GM23338 (cell line): ENCODE measurements around the gene SLC5A2. TPM values are rescaled to one million over a fixed set of nuclear protein-coding genes. Genes with fewer than 3 reads are reported as not detected.

Experiments used
- ATAC-seq: fragments of 200-7000 bp; cut with Tn5 transposase; 3 replicates; pipeline ENCODE4 v1.9.1; 2020
- DNase-seq: peaks from one replicate; pipeline ENCODE4 v3.0.0-alpha.2; 2015; ENCODE audit warnings: low spot score
- H2AFZ ChIP-seq: fragments of 200-600 bp; sonication (generic); 2 replicates; pipeline ENCODE4 v1.8.0; 2016; ENCODE audit warnings: antibody characterized with exemption, mild to moderate bottlenecking, moderate library complexity
- H3F3A ChIP-seq: fragments of 200-600 bp; sonication (generic); replicated peaks from 2 replicates; pipeline ENCODE4 v1.8.0; 2017; ENCODE audit warnings: antibody characterized with exemption, mixed run types, low read depth
- H3K27ac ChIP-seq: fragments of 200-600 bp; sonication (generic); 2 replicates; pipeline ENCODE4 v1.6.1; 2016; ENCODE audit warnings: low read depth
- H3K27me3 ChIP-seq: fragments of 200-600 bp; sonication (generic); 2 replicates; pipeline ENCODE4 v1.8.0; 2016; ENCODE audit warnings: mild to moderate bottlenecking, mixed run types, moderate library complexity; ENCODE audit not compliant: insufficient read depth
- H3K36me3 ChIP-seq: fragments of 200-600 bp; sonication (generic); 2 replicates; pipeline ENCODE4 v1.8.0; 2016; ENCODE audit warnings: mild to moderate bottlenecking; ENCODE audit not compliant: insufficient read depth
- H3K4me1 ChIP-seq: fragments of 200-600 bp; sonication (generic); 2 replicates; pipeline ENCODE4 v1.8.0; 2016; ENCODE audit warnings: mild to moderate bottlenecking, moderate library complexity; ENCODE audit not compliant: insufficient read depth
- H3K4me2 ChIP-seq: fragments of 200-600 bp; sonication (generic); 2 replicates; pipeline ENCODE4 v1.7.1; 2017; ENCODE audit warnings: mixed run types
- H3K4me3 ChIP-seq: fragments of 200-600 bp; sonication (generic); 2 replicates; pipeline ENCODE4 v1.6.1; 2016; ENCODE audit warnings: mixed run types
- H3K79me2 ChIP-seq: fragments of 200-600 bp; sonication (generic); replicated peaks from 2 replicates; pipeline ENCODE4 v1.8.0; 2017; ENCODE audit warnings: mild to moderate bottlenecking; ENCODE audit not compliant: insufficient read depth
- H3K9me2 ChIP-seq: fragments of 200-600 bp; sonication (generic); 2 replicates; pipeline ENCODE4 v1.8.0; 2017; ENCODE audit not compliant: insufficient read depth
- H4K20me1 ChIP-seq: fragments of 200-600 bp; sonication (generic); replicated peaks from 2 replicates; pipeline ENCODE4 v1.8.0; 2017; ENCODE audit warnings: mild to moderate bottlenecking; ENCODE audit not compliant: insufficient read depth
- H3K27ac Mint-ChIP-seq: 2 replicates; pipeline ENCODE4 v1.8.0; 2020; ENCODE audit warnings: inconsistent platforms, mild to moderate bottlenecking, moderate library complexity, mixed read lengths
- H3K27me3 Mint-ChIP-seq: 3 replicates; pipeline ENCODE4 v1.8.0; 2022; ENCODE audit warnings: low read depth, mild to moderate bottlenecking, moderate library complexity, mixed read lengths, inconsistent platforms; ENCODE audit not compliant: insufficient read depth, poor library complexity
- H3K36me3 Mint-ChIP-seq: 3 replicates; pipeline ENCODE4 v1.8.0; 2021; ENCODE audit warnings: low read depth, mild to moderate bottlenecking, inconsistent platforms, moderate library complexity, mixed read lengths
- H3K4me1 Mint-ChIP-seq: 3 replicates; pipeline ENCODE4 v1.8.0; 2020; ENCODE audit warnings: mild to moderate bottlenecking, inconsistent platforms, mixed read lengths
- H3K4me3 Mint-ChIP-seq: 3 replicates; pipeline ENCODE4 v1.8.0; 2021; ENCODE audit warnings: moderate library complexity, mild to moderate bottlenecking, inconsistent platforms, mixed read lengths
- H3K9me3 Mint-ChIP-seq: 3 replicates; pipeline ENCODE4 v1.8.0; 2020; ENCODE audit warnings: moderate library complexity, mild to moderate bottlenecking, inconsistent platforms, mixed read lengths
- CREB1 ChIP-seq: fragments of 250-450 bp; sonication (Bioruptor Pico); IDR thresholded peaks from 2 replicates; pipeline ENCODE4 v1.5.0; 2020; ENCODE audit warnings: low read depth, mild to moderate bottlenecking, moderate library complexity
- EZH2 ChIP-seq: fragments of 200-600 bp; sonication (generic); IDR thresholded peaks from one replicate; pipeline ENCODE4 v1.8.0; 2017; ENCODE audit warnings: antibody characterized with exemption, mild to moderate bottlenecking, low read depth; ENCODE audit not compliant: unreplicated experiment
- EZH2phosphoT487 ChIP-seq: fragments of 200-600 bp; sonication (generic); IDR thresholded peaks from one replicate; pipeline ENCODE4 v1.8.1; 2018; ENCODE audit warnings: antibody characterized with exemption; ENCODE audit not compliant: unreplicated experiment
- NANOG ChIP-seq: IDR thresholded peaks from 2 replicates; pipeline ENCODE4 v1.6.1; 2016; ENCODE audit warnings: antibody characterized with exemption, borderline replicate concordance
- POLR2AphosphoS5 ChIP-seq: IDR thresholded peaks from 2 replicates; pipeline ENCODE4 v1.6.1; 2016; ENCODE audit warnings: antibody characterized with exemption, low read depth
- STAT1 ChIP-seq: IDR thresholded peaks from one replicate; pipeline ENCODE4 v1.6.1; 2016; ENCODE audit warnings: antibody characterized with exemption; ENCODE audit not compliant: unreplicated experiment
- ZNF114 ChIP-seq: fragments of 250-450 bp; sonication (Bioruptor Pico); IDR thresholded peaks from 2 replicates; pipeline ENCODE4 v1.5.0; 2020; ENCODE audit warnings: mild to moderate bottlenecking, moderate library complexity
- ZNF331 ChIP-seq: fragments of 250-450 bp; sonication (Bioruptor Pico); IDR thresholded peaks from 2 replicates; pipeline ENCODE4 v1.5.0; 2020; ENCODE audit warnings: low read depth, mild to moderate bottlenecking, moderate library complexity
- polyA plus RNA-seq: library from polyadenylated mRNA; unstranded; fragments of >200 nt; fragmentation: Nextera tagmentation; extraction: Ambion mirVana; gene quantifications from 2 replicates; pipeline ENCODE4 v1.2.1, GENCODE V29; 2016
- total RNA-seq: library from RNA; depleted of rRNA; stranded (reverse); fragments of >200 nt; shearing (Covaris generic); gene quantifications from 2 replicates; pipeline ENCODE4 v1.2.3, GENCODE V29; 2014
- TF ChIP-seq, protein P1 (sequence below): IDR thresholded peaks from one replicate; pipeline ENCODE4 v1.6.1; 2018; ENCODE audit warnings: antibody characterized with exemption; ENCODE audit not compliant: unreplicated experiment
- TF ChIP-seq, protein P2 (sequence below): fragments of 250-450 bp; sonication (Bioruptor Pico); IDR thresholded peaks from 2 replicates; pipeline ENCODE4 v1.5.0; 2020; ENCODE audit warnings: mild to moderate bottlenecking, moderate library complexity
- TF ChIP-seq, protein P3 (sequence below), 2 experiments: fragments of 200-600 bp in 1 of 2; sonication (generic) in 1 of 2; conservative IDR thresholded peaks; 2 replicates each; pipeline versions ENCODE4 v1.5.1 to v1.6.1; 2016 to 2017; ENCODE audit warnings: antibody characterized with exemption in 2 of 2, low read depth in 2 of 2, mild to moderate bottlenecking in 2 of 2, moderate library complexity in 1 of 2

The SLC5A2 gene
- total and polyA plus RNA-seq, 2 experiments from 2014 or later: 0.76 to 3.6 TPM

DNA sequence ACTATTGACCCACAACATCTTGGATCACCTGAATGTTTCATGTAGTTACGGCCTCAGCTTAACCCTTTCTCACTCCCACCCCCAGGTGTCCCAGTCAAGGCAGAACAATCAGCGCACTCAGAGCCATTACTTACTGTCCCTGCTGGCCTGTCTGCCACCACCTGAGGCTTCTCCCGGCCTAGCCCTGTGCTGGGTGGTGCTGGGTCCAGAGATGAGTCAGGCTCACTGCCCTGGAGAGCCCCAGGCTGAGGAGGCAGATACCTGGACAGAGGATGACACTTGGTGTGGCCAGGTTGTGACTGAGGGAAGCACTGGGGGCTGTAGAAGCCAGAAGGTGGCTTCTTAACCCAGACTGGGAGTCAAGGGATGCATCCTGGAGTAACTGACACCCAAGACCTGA is 4.0 kb upstream of the SLC5A2 start:
- H3K4me3 ChIP-seq: no peak overlapping the region
- H3K4me2 ChIP-seq: no peak overlapping the region
- H3K79me2 ChIP-seq: no peaks in the 10 kb centered on the region
- ATAC-seq (no peak), DNase-seq (no peak)
- Mint-ChIP-seq H3K27me3 (peaks cover 55% of the 10 kb centered on the region), H3K4me3 (no peak overlapping the region), H3K36me3 (peaks cover 3% of the 10 kb centered on the region; the same call in 1 of the 3 replicates), H3K9me3 (no peaks in the 10 kb centered on the region; the same call in 2 of the 3 replicates), H3K27ac (no peak overlapping the region), H3K4me1 (peaks cover 9% of the 10 kb centered on the region; the same call in 2 of the 3 replicates)
- H3K27me3 ChIP-seq: peaks cover 71% of the 10 kb centered on the region
- H3K4me1 ChIP-seq: no peaks in the 10 kb centered on the region; the same call in 1 of the 2 replicates
- H3K27ac ChIP-seq: no peak overlapping the region
- H2AFZ ChIP-seq: no peak overlapping the region
- H3K9me2 ChIP-seq: no peaks in the 10 kb centered on the region
- peaks cover 8% of the 10 kb centered on the region; the same call in 1 of the 2 replicates for H3F3A ChIP-seq
- H4K20me1 ChIP-seq: no peaks in the 10 kb centered on the region
- no peak for TF ChIP-seq POLR2AphosphoS5
- TF ChIP-seq EZH2: no peak
- no peak for TF ChIP-seq ZNF114 (CRISPR knock-in tag)
- TF ChIP-seq NANOG: no peak
- H3K36me3 ChIP-seq: no peaks in the 10 kb centered on the region

DNA sequence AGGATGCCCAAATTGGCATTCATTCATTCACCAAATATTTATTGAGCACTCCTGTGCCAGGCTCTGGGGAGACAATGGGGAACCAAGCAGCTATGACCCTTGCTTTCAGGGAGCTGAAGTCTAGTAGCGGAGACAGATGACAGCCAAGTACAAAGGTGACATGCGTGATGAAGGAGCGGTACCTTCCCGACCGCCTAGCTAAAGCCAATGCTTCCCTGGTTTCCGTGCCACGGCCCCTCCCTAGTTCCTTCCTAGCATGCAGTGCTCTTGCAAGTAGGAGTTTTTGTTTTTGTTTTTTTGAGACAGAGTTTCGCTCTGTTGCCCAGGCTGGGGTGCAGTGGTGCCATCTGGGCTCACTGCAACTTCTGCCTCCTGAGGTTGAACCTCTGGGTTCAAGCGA is 3.2 kb upstream of the SLC5A2 start:
- no peaks in the 10 kb centered on the region; the same call in 1 of the 2 replicates for H3K4me1 ChIP-seq
- no peaks in the 10 kb centered on the region for H4K20me1 ChIP-seq
- H2AFZ ChIP-seq: no peak overlapping the region
- no peak overlapping the region for H3K4me3 ChIP-seq
- Mint-ChIP-seq H3K4me3 (no peak overlapping the region), H3K27me3 (peaks cover 52% of the 10 kb centered on the region), H3K9me3 (no peaks in the 10 kb centered on the region; the same call in 2 of the 3 replicates), H3K36me3 (no peaks in the 10 kb centered on the region), H3K4me1 (peaks cover 16% of the 10 kb centered on the region; the same call in 2 of the 3 replicates), H3K27ac (no peak overlapping the region)
- H3K79me2 ChIP-seq: no peaks in the 10 kb centered on the region
- no peak overlapping the region for H3K27ac ChIP-seq
- DNase-seq: no peak
- H3K27me3 ChIP-seq: peaks cover 64% of the 10 kb centered on the region
- no peaks in the 10 kb centered on the region for H3K9me2 ChIP-seq
- no peak for ATAC-seq
- no peak overlapping the region for H3K4me2 ChIP-seq
- no peaks in the 10 kb centered on the region for H3K36me3 ChIP-seq
- H3F3A ChIP-seq: peaks cover 8% of the 10 kb centered on the region; the same call in 1 of the 2 replicates
- TF ChIP-seq CREB1 (CRISPR knock-in tag): no peak
- no peak for TF ChIP-seq EZH2phosphoT487
- TF ChIP-seq EZH2: no peak
- TF ChIP-seq STAT1: no peak
- no peak for TF ChIP-seq ZNF331 (CRISPR knock-in tag)
- TF ChIP-seq, protein P1, sequence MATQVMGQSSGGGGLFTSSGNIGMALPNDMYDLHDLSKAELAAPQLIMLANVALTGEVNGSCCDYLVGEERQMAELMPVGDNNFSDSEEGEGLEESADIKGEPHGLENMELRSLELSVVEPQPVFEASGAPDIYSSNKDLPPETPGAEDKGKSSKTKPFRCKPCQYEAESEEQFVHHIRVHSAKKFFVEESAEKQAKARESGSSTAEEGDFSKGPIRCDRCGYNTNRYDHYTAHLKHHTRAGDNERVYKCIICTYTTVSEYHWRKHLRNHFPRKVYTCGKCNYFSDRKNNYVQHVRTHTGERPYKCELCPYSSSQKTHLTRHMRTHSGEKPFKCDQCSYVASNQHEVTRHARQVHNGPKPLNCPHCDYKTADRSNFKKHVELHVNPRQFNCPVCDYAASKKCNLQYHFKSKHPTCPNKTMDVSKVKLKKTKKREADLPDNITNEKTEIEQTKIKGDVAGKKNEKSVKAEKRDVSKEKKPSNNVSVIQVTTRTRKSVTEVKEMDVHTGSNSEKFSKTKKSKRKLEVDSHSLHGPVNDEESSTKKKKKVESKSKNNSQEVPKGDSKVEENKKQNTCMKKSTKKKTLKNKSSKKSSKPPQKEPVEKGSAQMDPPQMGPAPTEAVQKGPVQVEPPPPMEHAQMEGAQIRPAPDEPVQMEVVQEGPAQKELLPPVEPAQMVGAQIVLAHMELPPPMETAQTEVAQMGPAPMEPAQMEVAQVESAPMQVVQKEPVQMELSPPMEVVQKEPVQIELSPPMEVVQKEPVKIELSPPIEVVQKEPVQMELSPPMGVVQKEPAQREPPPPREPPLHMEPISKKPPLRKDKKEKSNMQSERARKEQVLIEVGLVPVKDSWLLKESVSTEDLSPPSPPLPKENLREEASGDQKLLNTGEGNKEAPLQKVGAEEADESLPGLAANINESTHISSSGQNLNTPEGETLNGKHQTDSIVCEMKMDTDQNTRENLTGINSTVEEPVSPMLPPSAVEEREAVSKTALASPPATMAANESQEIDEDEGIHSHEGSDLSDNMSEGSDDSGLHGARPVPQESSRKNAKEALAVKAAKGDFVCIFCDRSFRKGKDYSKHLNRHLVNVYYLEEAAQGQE: no peak
- TF ChIP-seq, protein P2, sequence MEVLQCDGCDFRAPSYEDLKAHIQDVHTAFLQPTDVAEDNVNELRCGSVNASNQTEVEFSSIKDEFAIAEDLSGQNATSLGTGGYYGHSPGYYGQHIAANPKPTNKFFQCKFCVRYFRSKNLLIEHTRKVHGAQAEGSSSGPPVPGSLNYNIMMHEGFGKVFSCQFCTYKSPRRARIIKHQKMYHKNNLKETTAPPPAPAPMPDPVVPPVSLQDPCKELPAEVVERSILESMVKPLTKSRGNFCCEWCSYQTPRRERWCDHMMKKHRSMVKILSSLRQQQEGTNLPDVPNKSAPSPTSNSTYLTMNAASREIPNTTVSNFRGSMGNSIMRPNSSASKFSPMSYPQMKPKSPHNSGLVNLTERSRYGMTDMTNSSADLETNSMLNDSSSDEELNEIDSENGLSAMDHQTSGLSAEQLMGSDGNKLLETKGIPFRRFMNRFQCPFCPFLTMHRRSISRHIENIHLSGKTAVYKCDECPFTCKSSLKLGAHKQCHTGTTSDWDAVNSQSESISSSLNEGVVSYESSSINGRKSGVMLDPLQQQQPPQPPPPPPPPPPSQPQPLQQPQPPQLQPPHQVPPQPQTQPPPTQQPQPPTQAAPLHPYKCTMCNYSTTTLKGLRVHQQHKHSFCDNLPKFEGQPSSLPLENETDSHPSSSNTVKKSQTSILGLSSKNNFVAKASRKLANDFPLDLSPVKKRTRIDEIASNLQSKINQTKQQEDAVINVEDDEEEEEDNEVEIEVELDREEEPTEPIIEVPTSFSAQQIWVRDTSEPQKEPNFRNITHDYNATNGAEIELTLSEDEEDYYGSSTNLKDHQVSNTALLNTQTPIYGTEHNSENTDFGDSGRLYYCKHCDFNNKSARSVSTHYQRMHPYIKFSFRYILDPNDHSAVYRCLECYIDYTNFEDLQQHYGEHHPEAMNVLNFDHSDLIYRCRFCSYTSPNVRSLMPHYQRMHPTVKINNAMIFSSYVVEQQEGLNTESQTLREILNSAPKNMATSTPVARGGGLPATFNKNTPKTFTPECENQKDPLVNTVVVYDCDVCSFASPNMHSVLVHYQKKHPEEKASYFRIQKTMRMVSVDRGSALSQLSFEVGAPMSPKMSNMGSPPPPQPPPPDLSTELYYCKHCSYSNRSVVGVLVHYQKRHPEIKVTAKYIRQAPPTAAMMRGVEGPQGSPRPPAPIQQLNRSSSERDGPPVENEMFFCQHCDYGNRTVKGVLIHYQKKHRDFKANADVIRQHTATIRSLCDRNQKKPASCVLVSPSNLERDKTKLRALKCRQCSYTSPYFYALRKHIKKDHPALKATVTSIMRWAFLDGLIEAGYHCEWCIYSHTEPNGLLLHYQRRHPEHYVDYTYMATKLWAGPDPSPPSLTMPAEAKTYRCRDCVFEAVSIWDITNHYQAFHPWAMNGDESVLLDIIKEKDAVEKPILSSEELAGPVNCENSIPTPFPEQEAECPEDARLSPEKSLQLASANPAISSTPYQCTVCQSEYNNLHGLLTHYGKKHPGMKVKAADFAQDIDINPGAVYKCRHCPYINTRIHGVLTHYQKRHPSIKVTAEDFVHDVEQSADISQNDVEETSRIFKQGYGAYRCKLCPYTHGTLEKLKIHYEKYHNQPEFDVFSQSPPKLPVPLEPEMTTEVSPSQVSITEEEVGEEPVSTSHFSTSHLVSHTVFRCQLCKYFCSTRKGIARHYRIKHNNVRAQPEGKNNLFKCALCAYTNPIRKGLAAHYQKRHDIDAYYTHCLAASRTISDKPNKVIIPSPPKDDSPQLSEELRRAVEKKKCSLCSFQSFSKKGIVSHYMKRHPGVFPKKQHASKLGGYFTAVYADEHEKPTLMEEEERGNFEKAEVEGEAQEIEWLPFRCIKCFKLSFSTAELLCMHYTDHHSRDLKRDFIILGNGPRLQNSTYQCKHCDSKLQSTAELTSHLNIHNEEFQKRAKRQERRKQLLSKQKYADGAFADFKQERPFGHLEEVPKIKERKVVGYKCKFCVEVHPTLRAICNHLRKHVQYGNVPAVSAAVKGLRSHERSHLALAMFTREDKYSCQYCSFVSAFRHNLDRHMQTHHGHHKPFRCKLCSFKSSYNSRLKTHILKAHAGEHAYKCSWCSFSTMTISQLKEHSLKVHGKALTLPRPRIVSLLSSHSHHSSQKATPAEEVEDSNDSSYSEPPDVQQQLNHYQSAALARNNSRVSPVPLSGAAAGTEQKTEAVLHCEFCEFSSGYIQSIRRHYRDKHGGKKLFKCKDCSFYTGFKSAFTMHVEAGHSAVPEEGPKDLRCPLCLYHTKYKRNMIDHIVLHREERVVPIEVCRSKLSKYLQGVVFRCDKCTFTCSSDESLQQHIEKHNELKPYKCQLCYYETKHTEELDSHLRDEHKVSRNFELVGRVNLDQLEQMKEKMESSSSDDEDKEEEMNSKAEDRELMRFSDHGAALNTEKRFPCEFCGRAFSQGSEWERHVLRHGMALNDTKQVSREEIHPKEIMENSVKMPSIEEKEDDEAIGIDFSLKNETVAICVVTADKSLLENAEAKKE: no peak
- TF ChIP-seq NANOG: no peak
- TF ChIP-seq ZNF114 (CRISPR knock-in tag): no peak
- TF ChIP-seq, protein P3, sequence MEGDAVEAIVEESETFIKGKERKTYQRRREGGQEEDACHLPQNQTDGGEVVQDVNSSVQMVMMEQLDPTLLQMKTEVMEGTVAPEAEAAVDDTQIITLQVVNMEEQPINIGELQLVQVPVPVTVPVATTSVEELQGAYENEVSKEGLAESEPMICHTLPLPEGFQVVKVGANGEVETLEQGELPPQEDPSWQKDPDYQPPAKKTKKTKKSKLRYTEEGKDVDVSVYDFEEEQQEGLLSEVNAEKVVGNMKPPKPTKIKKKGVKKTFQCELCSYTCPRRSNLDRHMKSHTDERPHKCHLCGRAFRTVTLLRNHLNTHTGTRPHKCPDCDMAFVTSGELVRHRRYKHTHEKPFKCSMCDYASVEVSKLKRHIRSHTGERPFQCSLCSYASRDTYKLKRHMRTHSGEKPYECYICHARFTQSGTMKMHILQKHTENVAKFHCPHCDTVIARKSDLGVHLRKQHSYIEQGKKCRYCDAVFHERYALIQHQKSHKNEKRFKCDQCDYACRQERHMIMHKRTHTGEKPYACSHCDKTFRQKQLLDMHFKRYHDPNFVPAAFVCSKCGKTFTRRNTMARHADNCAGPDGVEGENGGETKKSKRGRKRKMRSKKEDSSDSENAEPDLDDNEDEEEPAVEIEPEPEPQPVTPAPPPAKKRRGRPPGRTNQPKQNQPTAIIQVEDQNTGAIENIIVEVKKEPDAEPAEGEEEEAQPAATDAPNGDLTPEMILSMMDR (conservative IDR thresholded peaks at IDR 0.05; ENCODE audit: low read depth in 2 of 2): no peak
